ELR (cell line): Measurements from ENCODE around the gene MYADML2.
A peak's percentile ranks its signal among the peaks of the same experiment; 100 is the strongest.
"Not testable (repeated sequence)": the region's sequence is repeated elsewhere in the genome, so short reads cannot be mapped to it uniquely, and the experiment has no call there.

Source experiments
- DNase-seq: peaks from one replicate; pipeline ENCODE4 v3.0.0-alpha.2; 2015; ENCODE audit warnings: low read depth

The MYADML2 gene

DNA sequence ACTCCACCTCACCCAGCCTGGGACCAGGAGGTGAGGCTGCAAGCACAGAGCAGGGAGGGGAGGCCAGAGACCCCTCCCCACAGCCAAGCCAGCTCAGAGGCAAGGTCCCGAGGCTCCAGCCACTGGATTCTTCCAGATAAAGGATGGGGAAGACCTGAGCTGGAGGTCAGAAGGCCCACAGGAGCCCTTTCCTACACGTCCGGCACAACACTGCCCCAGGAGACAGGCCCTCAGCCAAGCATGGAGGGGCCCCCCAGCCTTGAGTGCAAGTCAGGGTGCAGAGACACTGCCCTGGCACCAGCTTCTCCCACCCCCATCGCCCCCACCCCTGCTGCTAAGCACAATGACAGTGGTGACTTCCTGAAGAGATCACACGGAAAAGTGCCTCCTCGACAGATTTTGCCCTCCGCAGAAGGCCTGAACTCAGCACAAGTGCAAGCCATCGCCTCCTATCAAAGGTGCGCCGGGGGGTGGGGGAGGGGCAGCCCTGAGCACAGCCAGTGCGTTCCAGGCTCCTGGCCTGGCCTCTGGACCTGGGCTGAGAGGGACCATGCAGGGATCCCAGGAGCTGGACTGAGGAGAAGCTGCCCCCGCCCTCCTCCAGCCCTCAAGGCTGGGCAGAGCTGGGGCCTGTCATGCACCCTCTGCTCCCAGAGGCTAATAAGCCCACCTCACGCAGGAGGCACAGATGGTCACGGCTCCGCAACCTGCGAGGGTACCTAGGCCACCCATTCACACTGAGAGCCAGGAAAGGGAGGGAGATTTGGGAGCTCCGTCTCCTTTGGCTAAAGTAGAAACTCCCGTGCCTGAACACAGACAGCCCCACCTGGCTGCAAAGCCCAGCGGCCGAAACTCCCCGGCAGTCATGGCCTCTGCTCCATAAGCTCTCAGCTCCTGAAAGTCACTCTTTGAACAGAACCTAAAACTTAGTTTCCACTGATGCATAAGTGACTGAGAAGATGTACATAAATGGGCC lies 22.2 kb downstream of the MYADML2 start:
- no peak for DNase-seq

DNA sequence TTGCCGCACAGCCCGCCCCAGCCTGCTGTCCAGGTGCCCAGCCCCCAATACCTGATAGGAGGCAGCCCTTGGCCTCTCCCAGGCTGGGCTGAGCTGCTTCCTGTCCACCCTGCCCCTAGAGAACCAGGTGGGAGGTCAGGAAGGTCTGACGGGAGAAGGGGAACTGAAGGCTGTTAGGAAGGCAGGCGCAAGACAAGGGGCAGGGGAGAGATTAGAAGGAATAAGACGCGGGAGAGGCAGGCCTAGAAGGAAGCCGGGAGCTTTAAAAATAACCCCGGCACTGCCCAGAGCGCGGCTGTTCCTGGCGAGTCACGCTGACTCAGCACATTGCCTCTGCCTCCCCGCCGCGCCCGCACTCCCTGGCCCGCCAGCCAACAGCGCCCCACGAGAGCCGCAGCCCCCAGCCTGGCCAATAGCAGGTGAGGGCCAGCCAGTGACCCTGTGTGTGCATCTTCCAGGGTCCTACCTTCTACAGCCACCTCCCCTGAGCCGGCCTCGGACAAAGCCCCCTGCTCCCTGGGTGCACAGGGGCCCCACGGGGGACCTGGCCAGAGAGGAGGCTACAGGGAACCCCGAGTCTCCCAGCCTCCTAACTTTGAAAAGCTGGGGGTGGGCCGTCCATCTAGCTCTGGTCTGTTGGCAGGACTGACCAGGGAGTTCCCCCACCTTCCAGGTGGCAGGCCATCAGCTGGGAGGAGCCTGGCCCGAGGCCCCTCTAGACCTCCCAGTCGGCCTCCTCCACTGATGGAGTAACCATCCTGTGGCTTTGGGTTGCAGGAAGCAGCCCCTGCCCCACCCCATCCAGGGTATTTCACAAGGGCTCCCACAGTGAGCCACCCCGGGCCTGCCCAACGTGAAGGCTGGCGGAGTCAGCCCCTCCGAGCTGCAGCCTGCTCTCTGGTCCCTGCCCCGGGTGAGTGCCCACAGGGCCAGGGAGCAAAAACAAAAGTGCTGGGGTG lies 23.5 kb downstream of the MYADML2 start:
- DNase-seq = peak; percentile 79

DNA sequence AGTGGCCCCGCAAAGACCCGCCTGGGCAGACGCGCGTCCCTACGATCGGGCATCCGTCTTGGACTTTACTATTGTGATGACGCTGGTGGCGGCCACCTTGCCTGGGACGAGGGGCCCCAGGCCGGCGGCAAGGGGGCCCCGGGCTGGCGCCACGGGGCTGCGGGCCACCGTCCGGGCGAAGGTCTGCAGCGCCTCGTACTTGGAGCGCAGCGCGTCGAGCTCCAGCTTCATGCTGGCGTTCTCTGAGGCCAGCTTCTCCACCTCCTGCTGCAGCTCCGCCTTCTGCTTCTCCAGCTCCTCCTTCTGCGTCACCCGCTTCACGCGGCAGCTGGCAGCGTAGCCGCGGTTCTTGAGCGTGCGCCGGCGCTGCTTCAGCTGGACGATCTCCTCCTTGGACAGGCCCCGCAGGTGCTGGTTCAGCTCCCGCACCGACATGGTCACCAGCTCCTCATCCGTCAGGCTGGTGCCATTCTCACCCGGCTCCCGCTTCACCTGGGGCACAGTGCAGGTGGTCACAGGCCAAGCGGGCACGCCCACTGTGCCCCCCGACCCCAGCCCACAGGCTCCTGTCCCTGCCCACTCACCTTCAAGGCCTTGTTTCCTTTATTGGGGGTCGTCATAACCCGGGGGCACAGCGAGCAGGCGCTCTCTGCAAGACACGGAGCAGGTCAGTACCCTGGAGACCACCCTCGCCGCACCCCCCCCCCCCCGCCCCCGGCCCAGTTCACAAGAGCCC lies 24.3 kb downstream of the MYADML2 start:
- DNase-seq = no peak

DNA sequence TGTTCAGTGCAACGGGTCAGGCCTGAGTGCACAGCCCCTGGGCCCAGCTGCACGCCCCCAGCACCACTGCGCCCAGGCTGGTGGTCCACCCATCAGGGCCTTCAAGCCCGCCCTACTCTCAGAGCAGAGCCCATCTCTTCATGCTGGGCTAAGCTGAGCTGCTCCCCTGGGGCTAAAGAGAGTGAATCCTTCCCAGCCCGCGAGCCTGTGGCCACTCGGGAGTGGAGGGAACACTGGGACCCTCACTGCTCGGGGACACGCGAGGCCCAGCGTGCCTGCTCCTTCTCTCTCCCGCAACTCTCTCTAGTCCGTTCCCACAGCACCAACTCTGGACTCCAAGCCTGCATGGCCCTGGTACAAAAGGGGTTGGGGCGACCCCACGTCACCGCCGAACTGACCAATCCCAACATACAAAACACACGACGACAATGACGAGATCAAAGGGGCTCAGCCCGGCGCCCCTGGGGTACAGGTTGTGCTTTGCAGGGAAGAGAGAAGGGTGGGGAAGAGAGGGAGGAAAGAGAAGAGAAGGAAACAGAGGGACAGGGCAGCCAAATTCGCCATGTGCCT lies 25.0 kb downstream of the MYADML2 start:
- no peak for DNase-seq

DNA sequence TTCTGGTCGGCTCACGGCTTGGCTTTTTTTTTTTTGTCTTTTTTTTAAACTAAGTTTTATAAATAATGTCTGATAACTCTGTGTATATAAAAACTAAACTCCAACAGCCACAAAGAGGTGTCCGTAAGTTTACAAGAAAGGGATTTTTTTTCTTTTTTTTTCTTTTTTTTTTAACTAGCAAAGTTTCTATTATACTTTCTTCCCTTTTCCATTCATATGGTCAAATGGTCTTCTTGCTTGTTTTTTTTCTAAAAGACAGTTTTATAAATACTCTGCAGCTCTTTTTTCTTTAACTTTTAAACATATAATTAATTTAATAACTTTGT lies 25.5 kb downstream of the MYADML2 start:
- no peak for DNase-seq

DNA sequence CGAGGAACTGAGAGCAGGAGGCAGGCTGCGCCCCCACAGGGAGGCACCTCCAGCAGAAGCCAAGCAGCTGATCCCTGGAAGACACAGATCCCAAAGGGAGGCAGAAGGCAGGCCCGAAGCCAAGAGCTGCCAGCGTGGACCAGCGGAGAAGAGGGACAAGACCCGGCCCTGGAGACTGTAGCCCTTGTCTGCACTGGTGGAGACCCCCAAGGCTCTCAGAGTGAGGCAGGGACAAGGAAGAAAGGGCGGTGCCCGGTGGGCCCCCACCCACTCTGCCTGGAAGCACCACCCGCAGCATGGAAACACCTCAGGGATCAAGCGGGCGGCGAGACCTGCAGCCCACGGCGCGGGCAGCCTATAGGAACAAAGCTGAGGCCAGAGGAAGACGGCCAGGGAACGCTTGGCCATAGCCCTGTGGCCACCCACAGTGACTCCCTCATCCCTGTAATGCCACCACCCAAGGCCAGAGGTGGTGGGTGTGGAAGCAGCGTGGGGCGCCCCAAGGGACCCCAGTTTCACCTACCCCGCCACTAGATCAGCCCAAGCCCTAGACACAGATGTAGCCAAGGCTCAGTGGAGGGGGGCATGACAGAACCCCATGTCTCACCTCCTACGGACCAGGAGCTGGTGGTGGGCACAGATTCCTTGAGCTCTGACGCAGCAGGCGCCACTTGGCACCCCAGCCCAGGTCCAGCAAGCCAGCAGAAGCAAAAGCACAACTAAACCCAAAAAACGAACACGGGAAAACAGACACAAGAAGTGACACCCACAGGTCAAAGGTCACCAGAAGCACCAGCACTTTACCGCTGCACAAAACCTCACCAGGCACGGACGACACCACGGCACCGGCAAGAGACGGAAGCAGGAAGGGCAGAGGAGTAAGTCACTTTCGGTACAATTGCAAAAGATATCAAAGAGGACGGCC lies 26.2 kb downstream of the MYADML2 start:
- no peak for DNase-seq

DNA sequence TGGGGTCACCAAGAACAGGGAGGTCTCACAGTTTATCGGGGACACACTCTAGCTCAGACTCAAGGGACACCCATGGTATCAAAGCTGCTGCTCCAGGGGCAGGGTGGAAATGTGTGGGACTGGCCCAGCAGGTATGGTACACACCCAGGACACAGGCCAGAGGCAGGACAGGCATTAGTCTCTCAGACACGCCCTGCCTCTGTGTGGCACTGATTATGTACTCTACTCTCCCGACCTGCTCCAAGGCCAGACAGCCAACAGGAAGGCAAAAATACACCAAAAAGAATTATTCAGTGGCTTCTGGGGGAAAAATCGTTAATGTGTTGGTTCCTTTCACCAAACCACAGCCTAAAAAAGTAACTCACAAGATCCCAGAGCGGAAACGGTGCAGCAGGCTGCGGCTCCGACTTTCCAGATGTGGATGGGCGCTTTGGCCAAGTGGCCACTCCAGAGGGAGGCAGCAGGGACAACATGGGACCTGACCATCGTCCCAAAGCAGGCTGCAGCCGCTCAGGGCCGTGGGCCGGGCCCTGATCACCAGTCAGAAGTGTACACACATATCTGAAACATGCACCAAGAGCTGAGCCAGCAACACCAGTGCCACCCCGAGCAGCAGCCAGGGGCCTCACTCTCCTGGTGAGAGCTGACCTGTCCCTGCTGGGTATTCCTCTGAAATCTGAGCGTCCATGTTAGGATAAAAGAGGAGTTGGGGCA lies 28.0 kb downstream of the MYADML2 start:
- no peak for DNase-seq

DNA sequence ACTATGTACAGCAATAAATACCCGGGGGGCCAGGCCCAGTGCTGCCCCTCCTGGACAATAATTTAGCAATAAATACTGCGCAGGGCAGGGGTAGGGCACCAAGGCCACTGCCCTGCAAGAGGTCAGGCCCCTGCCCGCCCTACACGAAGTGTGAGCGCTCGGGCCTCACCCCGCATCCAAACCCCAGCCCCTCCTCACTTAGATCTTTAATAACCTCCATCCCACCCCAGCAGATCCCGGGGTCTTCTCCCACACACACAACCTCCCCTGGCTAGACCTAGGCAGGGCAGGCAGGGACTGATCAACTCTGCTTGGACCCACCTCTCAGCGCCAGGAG lies 28.7 kb downstream of the MYADML2 start:
- DNase-seq = not testable (repeated sequence)

DNA sequence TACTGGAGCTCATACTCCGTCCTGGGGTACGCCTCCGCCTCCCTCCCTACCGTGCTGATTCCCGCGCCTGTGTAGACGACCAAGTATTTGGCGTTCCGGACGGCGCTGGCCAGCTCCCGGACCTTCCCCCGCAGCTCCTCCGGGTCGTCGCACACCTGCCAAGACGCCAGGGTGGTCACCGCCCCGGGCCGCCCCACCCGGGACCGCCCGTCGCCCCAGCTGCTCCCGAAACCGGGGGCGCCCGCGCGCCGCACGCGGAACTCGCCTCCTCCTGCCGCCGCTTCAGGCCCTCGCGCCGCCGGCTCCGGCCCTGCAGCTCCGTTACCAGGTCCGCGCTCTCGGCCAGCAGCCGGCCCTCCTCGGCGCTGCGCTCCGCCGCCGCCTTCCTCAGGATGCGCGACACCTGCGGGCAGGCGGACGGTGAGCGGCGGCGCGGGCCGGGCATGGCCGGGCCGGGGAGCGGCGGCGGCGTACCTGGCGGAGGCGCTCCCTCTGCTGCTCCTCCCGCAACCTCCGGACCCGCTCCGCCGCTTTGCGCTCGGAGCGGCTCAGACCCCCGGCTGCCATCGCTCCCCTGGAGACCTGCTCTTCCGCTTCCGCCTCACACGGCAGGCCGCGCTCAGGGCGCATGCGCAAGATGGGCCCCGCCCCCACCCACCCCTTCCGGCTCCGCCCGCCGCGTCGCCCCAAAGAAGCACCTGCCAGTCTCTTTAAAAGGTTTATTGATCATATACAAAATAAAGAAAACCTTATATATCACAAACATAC lies 29.3 kb downstream of the MYADML2 start, which contains the start of gene SIRT7:
Gene SIRT7, minus strand, starts transcription at position 612 of the 768 bp plus-strand sequence. Its CDS starts 45 bp downstream, at position 567.
- DNase-seq = peak; percentile 84

DNA sequence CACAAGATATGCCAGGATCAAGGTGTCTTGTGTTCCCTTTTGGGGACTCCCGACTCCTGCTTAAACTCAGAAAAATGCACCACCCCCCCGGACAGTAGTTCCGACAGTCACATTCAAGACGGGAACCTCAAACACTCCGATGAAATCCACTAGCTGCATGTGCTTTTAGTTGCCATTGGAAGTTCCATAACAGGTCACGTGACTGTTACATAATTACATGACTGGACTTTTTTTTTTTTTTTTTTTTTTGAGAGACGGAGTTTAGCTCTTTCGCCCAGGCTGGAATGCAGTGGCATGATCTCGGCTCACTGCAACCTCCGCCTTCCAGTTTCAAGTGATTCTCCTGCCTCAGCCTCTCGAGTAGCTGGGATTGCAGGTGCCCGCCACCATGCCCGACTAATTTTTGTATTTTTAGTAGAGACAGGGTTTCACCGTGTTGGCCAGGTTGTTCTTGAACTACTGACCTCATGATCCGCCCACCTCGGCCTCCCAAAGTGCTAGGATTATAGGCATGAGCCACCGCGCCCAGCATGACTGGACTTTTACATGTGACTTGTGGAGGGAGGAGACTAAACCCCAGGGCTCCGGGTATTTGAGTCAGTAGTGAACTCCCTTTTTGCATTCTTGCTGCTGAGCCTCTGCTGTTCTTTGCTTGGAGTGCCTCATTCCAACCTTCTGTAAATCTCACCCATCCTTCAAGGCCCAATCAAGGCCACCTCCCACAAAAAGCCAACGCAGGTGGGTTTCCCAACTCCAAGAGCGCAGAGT lies 30.6 kb downstream of the MYADML2 start:
- DNase-seq = peak; percentile 91

DNA sequence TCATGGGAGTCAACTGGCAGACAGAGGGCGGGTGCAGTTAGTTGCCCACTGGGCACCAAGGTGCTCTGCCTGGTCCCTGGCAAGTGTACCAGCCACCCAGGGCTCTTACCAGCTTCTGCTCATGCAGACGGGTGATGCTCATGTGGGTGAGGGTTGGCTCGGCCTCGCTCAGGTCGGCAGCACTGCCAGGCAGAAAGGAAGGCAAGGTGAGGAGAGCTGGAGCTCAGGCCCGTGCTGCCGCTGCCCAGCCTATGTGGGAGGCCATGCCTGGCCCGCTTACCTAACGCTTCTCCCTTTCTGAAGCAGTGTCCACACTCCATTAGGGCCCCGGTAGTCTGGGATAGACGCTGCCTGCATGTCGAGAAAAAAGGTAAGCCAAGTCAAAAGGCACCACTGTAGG lies 31.7 kb downstream of the MYADML2 start:
- DNase-seq = no peak

DNA sequence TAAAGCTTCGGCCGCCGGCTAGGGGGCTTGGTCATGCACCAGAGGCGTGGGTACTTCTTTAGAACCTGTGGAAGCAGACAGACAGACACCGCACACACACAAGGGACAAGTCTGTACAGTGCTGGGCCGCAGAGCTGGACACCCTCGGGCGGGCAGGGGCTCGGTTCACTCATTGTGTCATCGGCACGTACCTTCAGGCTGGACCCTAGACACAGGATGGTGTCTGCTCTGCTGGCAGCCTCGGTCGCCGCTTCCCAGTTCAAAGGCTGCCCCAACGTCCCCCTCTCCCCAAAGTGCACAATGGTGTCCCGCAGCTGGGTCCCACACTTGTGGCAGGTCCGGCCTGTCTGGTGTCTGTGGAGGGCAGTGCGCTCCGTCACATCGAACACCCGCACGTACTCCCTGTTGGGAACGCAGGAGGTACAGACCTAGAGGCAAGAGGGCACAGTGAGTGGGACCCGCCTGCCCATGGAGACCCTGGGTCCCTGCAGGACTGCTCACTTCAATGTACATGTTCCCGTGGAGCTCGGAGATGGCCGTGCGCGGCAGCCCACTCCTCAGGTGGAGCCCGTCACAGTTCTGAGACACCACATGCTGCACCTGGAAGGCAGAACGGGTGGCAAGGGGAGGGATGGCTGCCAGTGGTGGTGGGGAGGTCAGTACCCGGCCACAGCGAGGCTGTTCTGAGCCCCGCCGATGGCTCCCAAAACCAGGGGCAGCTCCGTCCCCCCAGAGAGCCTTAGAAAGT lies 32.8 kb downstream of the MYADML2 start:
- DNase-seq = no peak

DNA sequence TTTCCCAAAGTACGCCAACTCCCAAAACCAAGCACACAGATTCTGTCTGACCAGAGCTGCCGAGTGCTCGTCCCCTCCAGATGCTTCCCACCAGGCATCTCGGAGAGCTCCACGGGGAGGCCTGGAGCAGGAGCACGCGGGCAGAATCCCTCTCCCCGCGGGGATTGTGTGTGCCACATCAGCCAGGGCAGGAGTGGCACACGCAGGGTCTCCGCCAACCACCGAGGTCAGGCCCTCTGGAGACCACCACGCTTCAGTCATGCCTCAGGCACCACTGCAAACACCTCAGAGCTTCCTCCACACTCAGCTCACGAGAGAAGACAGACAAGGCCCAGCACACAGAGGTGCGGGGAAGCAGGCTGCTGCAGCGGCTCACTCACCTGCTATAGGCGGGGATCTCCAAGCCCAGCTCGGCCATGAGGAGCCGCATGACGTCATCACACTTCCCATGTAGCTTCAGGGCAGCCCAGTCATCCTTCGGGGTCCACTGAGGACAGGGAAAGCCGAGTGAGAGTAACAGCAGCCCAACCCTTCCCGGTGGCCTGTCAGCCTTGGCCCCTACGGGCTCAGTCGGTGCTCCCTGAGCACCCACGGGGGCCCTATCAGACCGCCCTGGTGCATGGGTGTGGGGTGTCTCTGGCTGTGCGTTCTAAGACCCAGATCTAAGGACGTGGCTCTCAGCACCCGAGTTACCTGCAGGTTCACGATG lies 33.5 kb downstream of the MYADML2 start:
- DNase-seq = peak; percentile 58

DNA sequence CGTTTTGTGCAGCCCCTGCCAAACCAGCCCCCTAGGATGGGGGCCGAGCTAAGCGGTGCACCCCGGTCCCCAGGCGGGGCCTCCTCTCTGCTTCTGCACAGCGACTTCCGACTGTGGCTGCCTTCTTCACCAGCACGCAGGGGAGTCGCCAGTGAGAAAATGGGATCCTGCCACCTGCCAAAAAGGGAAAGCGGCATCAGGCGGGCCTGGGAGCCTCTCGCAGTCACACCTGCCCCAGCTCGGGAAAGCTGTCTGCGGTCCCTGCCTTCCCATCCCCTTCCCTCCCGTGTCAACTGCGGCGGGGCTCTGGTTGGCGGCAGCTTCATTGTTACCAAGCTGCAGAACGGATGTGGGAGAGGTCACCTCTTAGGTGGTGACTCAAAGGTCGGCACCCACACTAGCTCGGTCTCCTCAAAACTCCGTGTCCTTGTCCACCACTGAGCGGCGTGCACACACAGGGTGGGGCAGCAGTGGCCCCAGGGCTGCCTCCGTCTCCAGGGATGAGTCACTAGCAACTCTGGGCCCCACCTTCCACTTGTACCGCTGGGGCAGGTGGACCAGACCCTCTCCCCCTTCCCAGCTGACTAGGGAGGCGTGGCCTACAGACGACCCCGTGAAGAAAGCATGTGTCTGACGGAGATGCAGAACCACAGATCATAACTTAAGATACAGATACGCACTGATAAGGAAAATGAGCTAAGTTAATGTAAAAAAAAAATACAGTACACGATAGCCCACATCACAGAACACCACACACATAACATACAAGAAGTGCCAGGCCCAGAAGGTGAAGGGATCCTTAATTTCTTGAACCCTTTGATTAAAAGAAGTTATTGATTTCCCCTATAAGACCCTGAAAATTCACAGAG lies 34.4 kb downstream of the MYADML2 start:
- peak; percentile 45 for DNase-seq

DNA sequence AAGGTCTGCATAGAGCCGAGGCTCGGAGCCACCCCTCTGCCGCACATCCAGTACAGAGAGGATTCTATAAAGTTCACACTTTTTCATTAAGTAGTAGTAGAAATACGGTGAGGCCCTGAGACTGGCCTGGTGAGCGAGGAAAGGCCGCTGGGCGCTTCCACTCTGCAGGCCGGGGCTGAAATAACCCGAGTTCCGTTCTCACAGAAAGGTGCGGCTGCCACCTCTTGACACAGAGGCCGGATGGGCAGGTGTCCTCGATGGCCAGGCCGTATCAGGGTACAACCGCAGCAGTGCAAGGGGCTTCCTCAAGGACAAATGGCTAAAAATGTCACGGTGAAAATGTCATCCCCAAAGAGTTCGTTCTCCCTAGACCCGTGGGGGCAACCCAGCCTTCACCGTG lies 35.1 kb downstream of the MYADML2 start:
- no peak for DNase-seq
